Psoas muscle (tissue), 8 donors: ENCODE data around the gene NOP10. TPM values are rescaled to one million over a fixed set of nuclear protein-coding genes. Genes with fewer than 3 reads are reported as not detected.

Experiments
- ATAC-seq, 4 donors: fragments of 200-7000 bp; cut with Tn5 transposase; one replicate each; pipeline ENCODE4 v1.9.1; 2020; ENCODE audit warnings: moderate library complexity in 3 of 4, mild to moderate bottlenecking in 2 of 4
- DNase-seq, 2 donors: peaks; one replicate each; pipeline ENCODE4 v3.0.0-alpha.2; 2020
- H3K27ac ChIP-seq: fragments of 200-600 bp; one replicate; pipeline ENCODE4 v1.8.0; 2022
- H3K27me3 ChIP-seq, 3 donors: fragments of 200-600 bp in 1 of 3; one replicate each; pipeline versions ENCODE4 v1.6.1 to v1.8.0; 2013 to 2022; ENCODE audit warnings: low read length in 2 of 3, mild to moderate bottlenecking in 2 of 3, moderate library complexity in 1 of 3; ENCODE audit not compliant: insufficient read depth in 3 of 3
- H3K36me3 ChIP-seq, 2 donors: fragments of 200-600 bp in 1 of 2; one replicate each; pipeline versions ENCODE4 v1.6.1 to v1.8.0; 2013 to 2022; ENCODE audit warnings: low read depth in 1 of 2, mild to moderate bottlenecking in 1 of 2, moderate library complexity in 1 of 2; ENCODE audit not compliant: insufficient read depth in 1 of 2
- H3K4me1 ChIP-seq: fragments of 200-600 bp; one replicate; pipeline ENCODE4 v1.8.0; 2022
- H3K4me3 ChIP-seq: fragments of 200-600 bp; one replicate; pipeline ENCODE4 v1.8.0; 2022; ENCODE audit warnings: mild to moderate bottlenecking
- H3K9me3 ChIP-seq: fragments of 200-600 bp; one replicate; pipeline ENCODE4 v1.8.0; 2022
- CTCF ChIP-seq: fragments of 200-600 bp; IDR thresholded peaks from one replicate; pipeline ENCODE4 v1.8.0; 2022; ENCODE audit warnings: antibody characterized with exemption
- WGBS, 3 donors: extraction: QIAGEN DNeasy Blood & Tissue Kit; methylation state at CpG; one replicate each; pipeline versions ENCODE4 v1.1.6 to v1.1.7; 2013; 5-methylcytosine and 5-hydroxymethylcytosine counted together
- intact Hi-C, 2 donors: fragments of 100-400 bp; cut with DNase I; formaldehyde crosslinking; loops; one replicate each; pipeline versions ENCODE4 v1.11.0 to v1.14.2; 2022
- polyA plus RNA-seq, 3 donors: library from polyadenylated mRNA; stranded (reverse); fragments of 200-250 nt; gene quantifications; one replicate each; pipeline ENCODE4 v1.2.3, GENCODE V29; 2013
- total RNA-seq, 4 donors: library from RNA; stranded (reverse); fragmentation: NEBNext Ultra II Directional in 2 of 4; extraction: Animal tissue kit (Norgen Biotek cat#: 25700) in 2 of 4; gene quantifications; one replicate each; pipeline versions ENCODE4 v1.2.1 to v1.2.4, GENCODE V29; 2021 to 2023
- donor health status: healthy with polysubstance abuse.
- donor health status: DM: no; HTN: no; CAD: no; lungs with moderate emphysema.
- donor health status: Bipolar disorder and iron deficiency.
- donor health status: healthy.
- donor health status: DM: yes; HTN: yes; CAD: no.
- donor health status: DM: no; HTN: no; CAD: no.
- donor health status: DM: no; HTN: no; CAD: no.
- donor health status: DM: yes; HTN: yes; CAD: no.

The NOP10 gene
- total and polyA plus RNA-seq, 7 donors = 123 to 441 (median 146) TPM

- ATAC-seq = no peak
- H3K27ac ChIP-seq = no peak overlapping the region
- intact Hi-C loops = no loop called here
Measured at GRCh38 chr15:34332553-34333120, 10.3 kb downstream of the NOP10 start.

DNA sequence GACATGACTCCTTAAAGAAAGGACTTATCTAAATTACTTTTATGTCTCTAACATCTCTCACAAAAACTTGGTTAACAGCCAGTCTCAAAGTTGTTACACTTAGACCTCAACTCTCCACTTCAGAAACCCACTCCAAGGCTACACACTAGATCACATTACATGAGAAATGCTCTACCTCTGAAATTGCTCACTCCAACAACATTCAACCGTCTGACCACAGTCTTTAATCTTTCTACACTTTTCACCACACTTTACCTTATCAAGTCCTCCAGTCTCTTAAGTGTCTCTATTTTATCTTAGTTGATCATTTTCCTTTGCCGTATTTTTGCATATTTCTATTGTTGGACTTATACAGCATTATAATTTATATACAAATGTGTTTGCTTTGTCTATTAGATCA is 11.1 kb downstream of the NOP10 start:
- WGBS, 3 donors = 62 to 81% (median 65%) methylated on average over 2 of the region's 2 CpGs
- no peak for TF ChIP-seq CTCF
- ATAC-seq = no peak
- H3K4me1 ChIP-seq = peaks cover 30% of the 10 kb centered on the region
- intact Hi-C loops = no loop called here
- DNase-seq = no peak
- no peak overlapping the region for H3K4me3 ChIP-seq
- H3K36me3 ChIP-seq = peaks cover 0 to 10% of the 10 kb centered on the region in 2 donors
- H3K27me3 ChIP-seq = no peaks in the 10 kb centered on the region
- no peaks in the 10 kb centered on the region for H3K9me3 ChIP-seq
- no peak overlapping the region for H3K27ac ChIP-seq

More at GRCh38 chr15:34332553-34333120, 10.3 kb downstream of the NOP10 start:
- Histone ChIP-seq H3K36me3 (peaks cover 0 to 10% of the 10 kb centered on the region in 2 donors), H3K9me3 (no peaks in the 10 kb centered on the region), H3K4me1 (peaks cover 32% of the 10 kb centered on the region), H3K27me3 (no peaks in the 10 kb centered on the region), H3K4me3 (no peak overlapping the region)
- no peak for TF ChIP-seq CTCF
- no peak for DNase-seq
- WGBS, 3 donors = 96 to 98% (median 97%) methylated on average over 6 of the region's 6 CpGs

DNA sequence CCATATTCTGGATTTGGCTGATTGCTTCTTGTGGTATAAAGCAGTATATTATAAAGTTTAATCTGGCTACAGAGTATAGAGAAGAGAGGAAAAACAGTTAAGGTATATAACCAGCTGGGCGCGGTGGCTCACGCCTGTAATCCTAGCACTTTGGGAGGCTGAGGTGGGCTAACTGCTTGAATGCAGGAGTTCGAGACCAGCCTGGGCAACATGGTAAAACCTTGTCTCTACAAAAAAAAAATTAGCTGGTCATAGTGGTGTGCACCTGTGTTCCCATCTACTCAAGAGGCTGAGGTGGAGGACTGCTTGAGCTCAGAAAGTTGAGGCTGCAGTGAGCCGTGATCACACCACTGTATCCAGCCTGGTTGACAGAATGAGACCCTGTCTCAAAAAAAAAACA is 12.7 kb downstream of the NOP10 start:
- H3K4me3 ChIP-seq = no peak overlapping the region
- DNase-seq (no peak), ATAC-seq (no peak)
- peaks cover 22% of the 10 kb centered on the region for H3K4me1 ChIP-seq
- no peak overlapping the region for H3K27ac ChIP-seq
- H3K36me3 ChIP-seq = peaks cover 0 to 10% of the 10 kb centered on the region in 2 donors
- H3K9me3 ChIP-seq = no peaks in the 10 kb centered on the region
- intact Hi-C loops = no loop called here
- TF ChIP-seq CTCF = no peak
- H3K27me3 ChIP-seq = no peaks in the 10 kb centered on the region
- 92 to 95% (median 94%) methylated on average over 5 of the region's 5 CpGs for WGBS, 3 donors

GRCh38 chr15:34329006-34329405 is 13.9 kb downstream of the NOP10 start:
- intact Hi-C loops = no loop called here
- 59 to 77% (median 65%) methylated on average over 2 of the region's 2 CpGs for WGBS, 3 donors
- no peak for ATAC-seq
- Histone ChIP-seq H3K36me3 (peaks cover 0 to 10% of the 10 kb centered on the region in 2 donors), H3K27me3 (no peaks in the 10 kb centered on the region), H3K4me1 (peaks cover 15% of the 10 kb centered on the region), H3K4me3 (no peak overlapping the region), H3K27ac (no peak overlapping the region), H3K9me3 (no peaks in the 10 kb centered on the region)
- TF ChIP-seq CTCF = no peak
- DNase-seq = no peak

DNA sequence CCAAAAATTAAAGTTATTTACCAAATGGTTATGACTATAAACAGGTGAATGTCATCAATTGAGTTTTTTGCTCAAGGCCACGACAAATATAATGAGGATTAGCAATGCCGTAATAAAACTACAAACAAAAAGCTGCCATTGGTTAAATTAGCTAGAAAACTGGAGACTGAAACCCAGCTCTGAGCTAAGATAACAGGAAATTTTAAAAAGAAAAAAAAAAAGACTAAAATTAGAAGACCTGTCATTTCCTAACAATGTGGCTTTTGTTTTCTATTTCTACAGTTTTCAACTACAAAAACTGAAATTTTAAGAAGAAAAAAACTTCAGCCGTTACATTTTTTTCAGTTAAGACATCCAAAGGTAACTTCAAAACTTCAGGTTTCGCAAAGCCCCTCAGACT is 15.0 kb downstream of the NOP10 start:
- Histone ChIP-seq H3K27ac (no peak overlapping the region), H3K4me3 (no peak overlapping the region), H3K36me3 (peaks cover 0 to 10% of the 10 kb centered on the region in 2 donors), H3K4me1 (peaks cover 13% of the 10 kb centered on the region), H3K27me3 (no peaks in the 10 kb centered on the region), H3K9me3 (no peaks in the 10 kb centered on the region)
- intact Hi-C loops = no loop called here
- no peak for ATAC-seq
- no peak for DNase-seq
- WGBS, 3 donors = 75 to 85% (median 76%) methylated on average over 4 of the region's 4 CpGs
- TF ChIP-seq CTCF = no peak
